ENCODE results near the gene TTC39C. TPM values are rescaled to one million over a fixed set of nuclear protein-coding genes. Genes with fewer than 3 reads are reported as not detected.

The TTC39C gene
- total RNA-seq, 1 donor from 2014 or later, result 26.6 TPM

DNA sequence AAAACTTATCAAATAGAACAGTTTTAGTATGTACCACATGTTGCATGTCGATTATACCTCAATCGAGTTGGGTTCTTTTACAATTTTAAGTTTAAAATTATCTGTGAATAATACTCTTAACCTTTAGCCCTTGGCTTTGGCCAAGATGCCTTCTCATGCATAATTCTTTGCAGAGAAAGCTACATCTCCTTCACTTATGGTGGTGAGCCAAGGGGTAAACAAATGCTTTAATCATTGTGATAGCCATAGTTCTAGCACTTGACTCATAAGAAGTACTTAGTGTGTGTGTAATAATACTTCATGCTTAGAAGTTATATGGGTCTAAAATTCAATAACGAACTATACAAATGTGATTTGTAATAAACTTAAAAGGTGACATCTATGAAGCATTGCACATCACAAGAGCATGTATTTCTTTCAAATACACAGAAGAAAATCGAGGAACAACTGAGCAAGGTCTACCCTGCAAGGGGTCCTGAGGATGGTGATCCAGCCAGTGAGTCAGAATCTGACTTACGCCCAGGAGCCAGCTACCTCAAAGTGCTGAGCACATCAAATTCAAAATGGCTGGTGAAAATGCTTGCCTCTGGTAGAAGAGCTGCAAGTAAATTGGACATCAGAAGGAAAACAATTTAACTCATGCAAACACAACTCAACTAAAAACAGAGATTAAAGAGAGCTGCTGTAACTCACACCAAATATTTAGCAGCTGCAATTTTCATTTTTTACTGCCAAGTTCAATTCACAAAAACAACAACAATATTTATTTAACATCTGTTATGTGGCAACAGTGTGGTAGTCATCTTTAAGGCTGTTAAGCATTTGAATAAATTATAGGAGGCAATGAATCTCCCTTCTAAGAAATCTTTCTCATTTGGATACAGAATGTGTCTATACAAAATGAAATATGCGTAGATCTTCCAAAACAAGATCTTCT, 23.8 kb upstream of the TTC39C start:
- no peak overlapping the region for H3K27ac Mint-ChIP-seq

DNA sequence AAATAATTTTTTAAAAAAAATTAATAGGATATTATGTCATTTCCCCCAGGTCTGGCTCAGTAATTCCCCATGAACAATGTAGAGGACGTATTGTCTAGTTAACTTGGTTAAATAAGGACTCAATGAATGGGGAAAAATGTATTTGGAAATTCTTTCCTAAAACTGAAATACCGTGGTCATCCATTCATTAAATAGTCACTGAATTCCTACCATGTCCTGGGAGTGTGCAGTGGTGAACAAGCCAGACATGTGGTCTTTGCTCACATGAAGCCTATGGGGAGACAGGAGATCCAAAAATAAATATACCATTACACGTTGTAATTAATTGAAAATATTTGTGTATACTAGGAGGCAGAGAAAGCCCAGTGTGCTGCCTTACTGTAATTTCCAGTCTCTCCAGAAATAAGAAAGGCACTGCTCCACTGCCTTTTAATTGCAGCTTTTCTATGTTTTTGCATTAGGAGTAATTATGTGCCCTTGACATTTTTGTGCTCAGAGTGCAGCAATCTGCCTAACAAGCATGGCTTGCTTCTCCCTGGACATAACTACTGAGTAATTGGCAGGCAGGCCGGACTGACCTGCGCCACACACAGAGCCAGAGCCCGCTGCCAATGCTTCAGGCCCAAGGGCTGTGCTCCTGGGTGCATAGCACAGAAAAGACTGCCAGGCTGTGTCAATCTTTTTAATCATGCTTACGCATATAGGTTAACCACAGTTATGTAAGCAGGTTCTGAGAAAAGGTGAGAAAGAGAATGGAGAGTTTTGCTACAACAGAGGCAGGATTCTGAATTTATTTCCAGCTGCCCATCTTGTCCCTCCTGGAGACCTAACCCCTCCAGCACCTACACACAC, 22.2 kb upstream of the TTC39C start:
- DNase-seq (ENCODE audit: low spot score in 2 of 2, unreplicated experiment in 2 of 2), result no peak
- Mint-ChIP-seq H3K4me1 (peaks cover 10% of the 10 kb centered on the region), H3K9me3 (peaks cover 4% of the 10 kb centered on the region), H3K4me3 (no peak overlapping the region), H3K27ac (no peak overlapping the region), H3K27me3 (ENCODE audit: low read depth) (peaks cover 16% of the 10 kb centered on the region), H3K36me3 (no peaks in the 10 kb centered on the region)
- TF ChIP-seq, protein P1, sequence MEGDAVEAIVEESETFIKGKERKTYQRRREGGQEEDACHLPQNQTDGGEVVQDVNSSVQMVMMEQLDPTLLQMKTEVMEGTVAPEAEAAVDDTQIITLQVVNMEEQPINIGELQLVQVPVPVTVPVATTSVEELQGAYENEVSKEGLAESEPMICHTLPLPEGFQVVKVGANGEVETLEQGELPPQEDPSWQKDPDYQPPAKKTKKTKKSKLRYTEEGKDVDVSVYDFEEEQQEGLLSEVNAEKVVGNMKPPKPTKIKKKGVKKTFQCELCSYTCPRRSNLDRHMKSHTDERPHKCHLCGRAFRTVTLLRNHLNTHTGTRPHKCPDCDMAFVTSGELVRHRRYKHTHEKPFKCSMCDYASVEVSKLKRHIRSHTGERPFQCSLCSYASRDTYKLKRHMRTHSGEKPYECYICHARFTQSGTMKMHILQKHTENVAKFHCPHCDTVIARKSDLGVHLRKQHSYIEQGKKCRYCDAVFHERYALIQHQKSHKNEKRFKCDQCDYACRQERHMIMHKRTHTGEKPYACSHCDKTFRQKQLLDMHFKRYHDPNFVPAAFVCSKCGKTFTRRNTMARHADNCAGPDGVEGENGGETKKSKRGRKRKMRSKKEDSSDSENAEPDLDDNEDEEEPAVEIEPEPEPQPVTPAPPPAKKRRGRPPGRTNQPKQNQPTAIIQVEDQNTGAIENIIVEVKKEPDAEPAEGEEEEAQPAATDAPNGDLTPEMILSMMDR (IDR thresholded peaks at IDR 0.05; ENCODE audit: unreplicated experiment), result no peak

More for the DNA sequence above, 23.8 kb upstream of the TTC39C start:
- H3K4me1 Mint-ChIP-seq, result peaks cover 10% of the 10 kb centered on the region
- no peak for DNase-seq (ENCODE audit: low spot score in 2 of 2, unreplicated experiment in 2 of 2)
- no peaks in the 10 kb centered on the region for H3K36me3 Mint-ChIP-seq
- H3K4me3 Mint-ChIP-seq, result no peak overlapping the region
- peaks cover 10% of the 10 kb centered on the region for H3K9me3 Mint-ChIP-seq
- TF ChIP-seq, protein P1 (IDR thresholded peaks at IDR 0.05; ENCODE audit: unreplicated experiment), result no peak
- peaks cover 16% of the 10 kb centered on the region for H3K27me3 Mint-ChIP-seq (ENCODE audit: low read depth)

DNA sequence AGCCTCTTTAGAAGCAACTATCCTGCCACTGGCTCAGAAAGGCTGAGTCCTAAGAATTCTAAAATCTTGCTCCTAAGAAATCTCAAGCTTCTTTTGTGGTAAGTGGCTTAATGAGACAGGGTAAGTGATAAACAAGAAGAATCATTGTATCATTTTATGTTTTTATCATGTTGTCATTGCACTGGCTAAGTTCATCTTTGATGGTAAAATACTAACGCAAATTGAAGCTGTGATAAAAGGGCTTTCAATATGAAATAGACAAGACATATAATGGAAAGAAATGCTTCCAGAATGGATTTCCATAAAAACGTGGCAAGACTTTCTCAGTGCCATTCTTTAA, 21.6 kb upstream of the TTC39C start:
- Mint-ChIP-seq H3K4me1 (peaks cover 10% of the 10 kb centered on the region), H3K36me3 (no peaks in the 10 kb centered on the region), H3K9me3 (peaks cover 4% of the 10 kb centered on the region), H3K27me3 (ENCODE audit: low read depth) (peaks cover 16% of the 10 kb centered on the region), H3K4me3 (no peak overlapping the region), H3K27ac (no peak overlapping the region)
- no peak for DNase-seq (ENCODE audit: low spot score in 2 of 2, unreplicated experiment in 2 of 2)
- TF ChIP-seq, protein P1 (IDR thresholded peaks at IDR 0.05; ENCODE audit: unreplicated experiment), result no peak

DNA sequence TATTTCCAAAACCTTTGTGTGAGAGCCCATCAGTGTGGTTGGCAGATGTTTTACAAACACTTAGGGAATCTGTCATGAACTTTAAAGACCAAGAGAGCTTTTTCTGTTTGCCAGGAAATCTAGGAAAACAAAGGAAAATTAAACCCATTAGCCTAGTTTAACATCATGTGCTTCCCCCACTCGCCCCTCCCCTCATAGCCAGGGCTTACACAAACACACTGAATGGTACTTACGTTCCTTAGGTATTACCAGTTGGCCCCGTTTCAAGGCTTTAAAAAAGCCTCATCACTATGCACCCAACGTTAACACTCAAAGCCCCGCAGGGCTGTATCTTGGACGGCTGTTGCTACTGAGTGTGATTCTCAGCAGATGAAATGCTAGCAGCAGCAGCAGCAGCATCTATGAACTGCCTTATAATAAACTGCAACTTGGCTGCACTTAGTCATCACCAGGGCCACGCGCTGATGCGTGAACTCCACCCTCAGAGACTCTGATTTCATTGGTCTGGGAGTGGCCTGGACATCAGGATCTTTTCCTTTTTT, 20.1 kb upstream of the TTC39C start:
- Mint-ChIP-seq H3K36me3 (no peaks in the 10 kb centered on the region), H3K27ac (no peak overlapping the region), H3K4me1 (peaks cover 13% of the 10 kb centered on the region), H3K4me3 (no peak overlapping the region), H3K9me3 (peaks cover 4% of the 10 kb centered on the region), H3K27me3 (ENCODE audit: low read depth) (peaks cover 8% of the 10 kb centered on the region)
- TF ChIP-seq, protein P1 (IDR thresholded peaks at IDR 0.05; ENCODE audit: unreplicated experiment), result no peak
- DNase-seq (ENCODE audit: low spot score in 2 of 2, unreplicated experiment in 2 of 2), result no peak

DNA sequence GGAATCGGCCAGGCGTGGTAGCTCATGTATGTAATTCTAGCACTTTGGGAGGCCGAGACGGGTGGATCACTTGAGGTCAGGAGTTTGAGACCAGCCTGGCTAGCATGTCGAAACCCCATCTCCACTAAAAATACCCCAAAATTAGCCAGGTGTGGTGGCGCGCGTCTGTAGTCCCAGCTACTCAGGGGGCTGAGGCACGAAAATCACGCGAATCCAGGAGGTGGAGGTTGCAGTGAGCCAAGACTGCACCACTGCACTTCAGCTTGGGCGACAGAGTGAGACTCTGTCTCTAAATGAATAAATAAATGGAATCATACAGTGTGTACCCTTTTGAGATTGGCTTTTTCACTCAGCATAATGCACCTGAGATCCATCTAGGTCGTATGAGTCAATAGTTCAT, 19.4 kb upstream of the TTC39C start:
- H3K27ac Mint-ChIP-seq, result no peak overlapping the region
- DNase-seq (ENCODE audit: low spot score in 2 of 2, unreplicated experiment in 2 of 2), result no peak
- no peaks in the 10 kb centered on the region for H3K36me3 Mint-ChIP-seq
- TF ChIP-seq, protein P1 (IDR thresholded peaks at IDR 0.05; ENCODE audit: unreplicated experiment), result no peak
- peaks cover 2% of the 10 kb centered on the region for H3K27me3 Mint-ChIP-seq (ENCODE audit: low read depth)
- peaks cover 13% of the 10 kb centered on the region for H3K4me1 Mint-ChIP-seq
- no peak overlapping the region for H3K4me3 Mint-ChIP-seq
- H3K9me3 Mint-ChIP-seq, result peaks cover 4% of the 10 kb centered on the region
